Activated CD8-positive, alpha-beta memory T cell treated with anti-CD3 and anti-CD28 coated beads for 4 hours (primary cell): ENCODE data around the gene GLIPR2.
"Not testable (repeated sequence)": the region's sequence is repeated elsewhere in the genome, so short reads cannot be mapped to it uniquely, and the experiment has no call there.

ENCODE experiments used
- DNase-seq, 2 donors: peaks; one replicate each; pipeline ENCODE4 v3.0.0-alpha.2; 2020; ENCODE audit warnings: low read depth in 2 of 2

The GLIPR2 gene

DNA sequence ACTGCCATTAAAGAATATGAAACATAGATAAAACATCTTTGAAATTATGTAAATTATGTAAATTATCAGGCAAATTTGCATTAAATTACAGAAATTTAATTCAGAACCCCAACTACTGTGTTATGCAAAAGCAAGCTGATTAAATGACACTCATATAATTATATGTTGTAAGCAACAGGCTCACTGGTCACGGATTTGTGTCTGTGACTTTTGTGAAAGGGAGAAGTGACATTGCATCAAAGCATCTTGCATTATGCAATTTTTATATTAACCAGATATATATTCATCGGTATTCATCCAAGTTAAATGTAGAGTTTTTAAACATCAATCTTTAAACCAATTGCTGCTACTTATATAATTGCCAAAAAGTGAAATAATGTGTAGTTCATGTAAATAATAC lies 13.0 kb upstream of the GLIPR2 start:
- DNase-seq, result no peak

DNA sequence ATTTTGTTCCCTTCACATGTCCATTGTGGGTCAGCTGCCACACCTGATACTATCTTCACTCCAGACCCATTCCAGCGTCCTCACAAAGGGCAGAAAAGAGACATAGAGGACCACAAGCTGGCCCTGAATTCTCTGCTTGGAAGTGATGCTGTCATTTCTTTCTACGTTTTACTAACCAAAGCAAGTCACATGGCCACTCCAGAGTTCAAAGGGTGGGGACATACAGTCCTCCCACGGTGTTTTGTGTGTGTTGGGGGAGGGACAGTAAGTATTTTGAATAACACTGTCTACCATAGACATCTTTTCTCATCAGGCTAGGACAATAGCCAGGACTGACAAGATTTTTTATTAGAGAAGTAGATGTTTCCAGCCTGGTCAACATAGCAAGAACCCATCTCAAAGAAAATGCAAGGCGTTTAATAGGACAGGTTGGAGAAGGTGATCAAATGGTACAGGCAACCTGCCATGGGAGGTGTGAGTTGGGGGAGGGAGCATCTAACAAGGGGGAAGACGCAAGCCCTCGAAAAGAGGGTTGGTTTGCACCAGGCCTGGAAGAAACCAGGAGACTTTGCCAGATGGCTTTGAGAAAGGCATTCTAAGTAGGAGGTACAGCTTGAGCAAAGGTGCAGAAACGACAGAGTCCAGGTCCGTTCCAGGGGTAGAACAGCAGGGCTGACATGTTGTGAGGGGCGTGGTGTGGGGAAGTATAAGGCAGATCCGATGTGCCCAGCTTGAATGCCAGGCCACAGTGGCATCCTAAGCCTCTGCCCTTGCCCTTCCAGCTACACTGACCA lies 11.3 kb upstream of the GLIPR2 start:
- no peak for DNase-seq

DNA sequence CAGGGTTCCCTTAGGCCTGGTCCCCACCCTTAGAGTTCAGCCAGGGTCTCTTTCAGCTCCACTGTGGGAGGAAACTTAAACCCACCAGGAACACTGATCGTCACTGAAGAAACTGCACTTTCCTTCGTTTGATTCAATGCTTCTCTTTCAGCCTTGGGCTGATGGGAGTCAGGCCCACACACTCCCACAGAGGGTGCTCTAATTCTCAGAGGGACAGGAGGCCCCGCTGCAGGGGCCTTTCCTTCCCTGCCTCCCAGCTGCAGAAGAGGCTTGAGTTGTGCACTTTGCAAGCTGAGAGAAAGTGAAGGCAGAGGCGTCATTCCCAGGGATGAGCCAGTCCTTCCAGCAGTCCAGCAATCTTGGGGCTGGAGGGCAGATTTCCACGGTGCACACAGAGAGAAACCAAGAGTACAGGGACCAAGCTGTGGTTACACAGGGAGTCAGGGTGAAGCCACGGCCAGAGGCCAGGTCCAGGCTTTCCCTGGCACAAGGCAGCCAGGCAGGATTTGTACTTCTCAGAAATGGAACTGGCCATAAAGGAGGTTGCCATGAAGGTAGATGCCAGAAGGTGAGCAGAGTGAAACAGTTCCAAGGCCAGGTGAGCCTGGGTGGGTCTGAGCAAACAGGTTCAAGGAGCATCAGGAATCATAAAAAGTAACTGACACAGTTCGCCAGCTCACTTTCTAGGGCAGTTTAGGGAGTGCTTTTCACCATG lies 10.4 kb upstream of the GLIPR2 start:
- no peak for DNase-seq

DNA sequence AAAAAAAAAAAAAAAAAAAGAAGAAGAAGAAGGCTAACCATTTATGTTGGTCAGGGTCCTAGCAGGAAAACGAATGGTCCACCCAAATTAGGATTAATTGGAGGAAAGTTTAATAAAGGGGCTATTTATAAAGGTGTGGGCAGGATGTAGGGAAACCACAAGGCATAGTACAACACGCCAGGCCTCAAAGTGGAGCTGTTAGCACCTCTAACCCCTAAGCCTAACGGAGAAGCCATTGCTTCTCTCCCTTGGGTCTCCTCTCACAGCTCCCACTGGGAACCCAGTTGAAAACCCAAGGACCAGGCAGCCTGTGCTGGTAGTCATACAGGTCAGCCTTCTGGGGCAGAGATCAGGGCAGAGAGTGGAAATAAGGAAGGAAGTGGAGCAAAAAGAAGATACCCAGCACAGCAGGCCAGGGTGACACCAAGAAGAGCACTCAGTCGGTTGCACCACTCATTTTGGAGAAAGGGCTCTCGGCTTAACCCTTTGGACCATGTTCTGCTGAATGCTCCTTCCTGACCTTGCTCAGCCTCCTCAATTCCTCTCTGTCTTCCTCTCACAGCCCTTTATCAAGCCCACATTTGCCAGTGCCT lies 8.8 kb upstream of the GLIPR2 start:
- DNase-seq, result no peak

DNA sequence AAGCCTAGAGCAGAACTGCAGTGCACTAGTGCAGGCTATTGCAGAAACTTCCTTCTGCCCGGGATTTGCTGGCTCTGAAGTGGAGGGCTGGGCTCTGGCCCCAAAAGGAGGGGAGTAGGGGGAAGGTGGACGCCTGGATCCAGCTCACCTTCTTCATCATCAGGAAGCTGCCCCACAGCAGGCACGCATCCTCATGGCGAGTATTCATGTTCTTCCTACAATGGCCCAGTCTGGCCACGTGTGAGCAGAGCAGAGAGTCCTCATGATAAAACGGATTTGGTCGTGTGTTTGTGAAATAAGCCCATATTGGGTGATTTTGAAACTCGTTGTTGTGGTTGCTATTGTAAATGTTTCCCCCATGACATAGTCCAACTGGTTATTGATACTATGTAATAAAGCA lies 8.2 kb upstream of the GLIPR2 start:
- DNase-seq, result no peak

DNA sequence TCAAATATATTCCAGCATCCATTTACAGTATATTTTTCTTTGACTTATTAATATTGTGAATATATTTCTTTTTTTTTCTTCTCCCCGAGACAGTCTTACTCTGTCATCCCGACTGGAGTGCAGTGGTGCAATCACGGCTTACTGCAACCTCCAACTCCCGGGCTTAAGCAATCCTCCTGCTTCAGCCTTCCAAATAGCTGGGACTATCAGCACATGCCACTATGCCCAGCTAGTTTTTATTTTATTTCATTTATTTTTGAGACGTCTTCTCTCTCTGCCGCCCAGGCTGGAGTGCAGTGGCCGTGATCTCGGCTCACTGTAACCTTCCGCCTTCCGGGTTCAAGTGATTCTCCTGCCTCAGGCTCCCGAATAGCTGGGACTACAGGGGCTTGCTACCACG lies 7.4 kb upstream of the GLIPR2 start:
- DNase-seq, result no peak

DNA sequence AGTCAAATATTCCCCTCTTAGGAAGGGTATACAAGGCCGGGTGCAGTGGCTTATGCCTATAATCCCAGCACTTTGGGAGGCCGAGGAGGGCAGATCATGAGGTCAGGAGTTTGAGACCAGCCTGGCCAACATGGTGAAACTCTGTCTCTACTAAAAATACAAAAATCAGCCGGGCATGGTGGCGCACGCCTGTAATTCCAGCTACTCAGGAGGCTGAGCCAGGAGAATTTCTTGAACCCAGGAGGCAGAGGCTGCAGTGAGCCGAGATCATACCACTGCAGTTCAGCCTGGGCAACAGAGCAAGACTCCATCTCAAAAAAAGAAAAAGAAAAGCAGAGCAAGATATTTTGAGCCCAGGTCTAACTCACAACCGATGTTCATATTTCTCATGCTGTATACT lies 4.9 kb upstream of the GLIPR2 start:
- DNase-seq, result not testable (repeated sequence)

DNA sequence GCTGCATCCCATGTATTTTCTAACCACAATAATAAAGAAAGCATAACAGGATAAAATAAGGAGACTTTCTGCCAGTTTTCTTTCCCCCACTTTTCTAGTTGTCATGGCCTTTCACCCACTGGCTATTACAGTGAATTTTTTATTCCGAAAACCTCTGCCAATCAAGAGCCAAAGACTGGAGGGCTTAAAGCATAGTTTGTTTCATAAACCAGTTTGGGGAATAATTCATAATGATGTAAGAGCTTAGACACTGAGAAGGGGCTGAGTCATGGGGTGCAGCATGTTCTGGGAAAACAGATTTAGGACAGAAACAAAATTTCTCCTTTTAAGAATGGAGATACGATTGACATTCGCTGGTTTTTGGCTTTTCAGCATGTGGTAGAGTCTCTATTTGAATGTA lies 4.4 kb upstream of the GLIPR2 start:
- DNase-seq, result no peak

DNA sequence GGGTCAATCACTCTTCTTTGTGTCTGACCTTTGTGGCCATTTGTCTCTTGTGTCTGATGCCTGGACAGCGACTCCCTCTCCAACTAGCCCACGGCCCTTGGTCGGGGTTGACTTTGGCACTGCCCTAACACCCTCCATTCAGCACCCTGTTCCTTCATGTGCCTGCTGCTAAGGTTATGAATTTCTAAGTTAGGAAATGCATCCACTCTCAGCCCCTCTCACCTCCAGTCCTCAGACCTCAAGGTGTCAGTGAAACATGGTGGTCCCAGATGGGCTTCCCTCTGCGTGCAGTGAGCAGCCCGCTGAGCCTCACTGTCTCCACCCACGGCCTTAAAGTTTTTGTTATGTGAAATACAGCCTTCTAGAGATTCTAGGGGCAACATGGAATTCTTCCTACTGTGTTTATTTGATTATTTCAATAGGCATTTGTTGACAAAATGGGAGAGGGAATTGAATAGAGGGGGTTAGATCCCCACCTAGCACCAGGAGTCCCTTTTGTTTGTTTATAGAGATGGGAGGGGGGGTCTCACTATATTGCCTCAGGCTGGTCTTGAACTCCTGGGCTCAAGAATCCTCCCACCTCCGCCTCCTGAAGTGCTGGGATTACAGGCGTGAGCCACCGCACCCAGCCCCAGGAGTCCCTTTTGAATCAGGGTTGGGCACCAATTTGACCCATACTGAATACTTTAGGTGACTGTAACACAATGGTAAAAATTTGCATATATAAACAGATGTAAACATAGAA lies 1.6 kb upstream of the GLIPR2 start:
- no peak for DNase-seq

DNA sequence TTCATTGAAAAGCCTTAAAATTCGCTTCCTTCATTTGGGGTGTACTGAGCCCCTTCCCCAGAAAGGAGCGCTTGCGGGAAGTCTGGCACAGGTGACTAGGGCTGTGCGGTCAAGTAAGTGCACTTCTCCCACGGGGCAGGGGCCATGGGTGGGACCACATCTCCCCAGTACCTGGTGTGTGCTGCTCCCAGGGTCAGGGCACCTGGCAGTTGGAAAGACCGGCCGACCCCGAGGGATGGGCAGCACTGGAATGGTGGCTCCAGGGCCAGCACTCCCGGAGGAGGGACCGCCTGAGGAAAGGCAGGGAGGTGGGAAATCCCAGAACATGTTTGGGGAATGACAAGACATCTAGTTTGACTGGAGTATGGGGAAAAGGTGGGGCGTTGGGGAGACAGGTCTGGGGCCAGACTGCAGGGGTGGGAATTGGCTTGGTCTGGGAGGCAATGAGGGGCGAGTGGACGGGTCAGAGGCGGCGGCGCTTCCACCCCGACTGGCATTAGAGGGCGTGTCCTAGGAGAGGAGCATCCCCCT lies 727 bp upstream of the GLIPR2 start:
- no peak for DNase-seq

DNA sequence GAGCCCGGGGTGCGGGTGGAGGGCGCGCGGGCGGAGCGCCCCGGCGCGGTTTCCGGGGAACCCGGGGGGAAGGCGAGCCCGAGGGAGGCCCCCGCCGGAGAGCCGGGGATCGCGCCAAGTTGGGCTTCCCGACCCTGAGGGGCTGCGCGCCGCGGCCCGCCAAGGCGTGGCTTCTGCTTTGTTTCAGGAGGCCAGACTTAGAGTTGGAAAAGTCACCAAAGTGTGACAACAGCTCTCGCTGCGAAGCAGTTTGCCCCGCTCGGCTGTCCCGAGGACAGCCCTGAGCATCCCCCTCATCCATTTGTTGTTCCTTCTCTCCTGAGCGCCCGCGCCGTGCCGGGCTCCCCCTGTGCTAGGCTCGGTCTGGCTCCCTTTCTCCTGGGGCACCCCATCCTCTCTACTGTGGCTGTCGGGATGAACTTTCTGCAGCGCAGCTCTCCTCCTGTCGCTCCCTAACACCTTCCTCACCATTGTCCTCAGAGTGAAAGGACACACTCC lies 410 bp downstream of the GLIPR2 start:
- no peak for DNase-seq

DNA sequence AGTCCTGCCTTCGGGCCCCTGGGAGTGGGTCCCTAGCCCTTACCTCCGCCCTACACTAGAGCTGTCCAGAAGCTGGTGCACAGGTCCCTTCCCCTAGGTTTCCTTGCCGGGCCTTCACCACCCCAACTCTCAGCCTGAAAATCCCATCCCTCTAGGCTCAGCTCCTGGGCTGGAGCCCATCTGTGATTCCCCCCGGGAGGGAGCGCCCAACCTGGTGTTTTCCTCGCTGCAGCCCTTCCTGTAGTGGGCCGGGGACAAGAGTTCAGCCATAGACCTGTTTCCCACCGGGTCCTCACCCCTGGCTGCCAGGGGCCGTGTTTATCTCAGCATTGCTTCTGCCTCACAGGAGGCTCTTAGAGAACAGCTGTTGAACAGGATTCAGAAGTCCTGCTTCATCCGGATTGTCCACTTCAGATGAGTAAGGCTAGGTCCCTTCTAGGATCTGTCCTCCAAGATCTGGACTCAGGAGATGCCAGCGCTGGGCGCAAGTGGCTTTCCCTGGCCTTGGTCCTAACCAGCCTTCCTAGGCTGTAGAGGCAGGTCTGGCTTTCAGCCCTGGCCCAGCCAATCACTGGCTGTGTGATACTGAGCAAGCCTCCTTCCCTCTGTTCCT lies 965 bp downstream of the GLIPR2 start:
- DNase-seq, result no peak

DNA sequence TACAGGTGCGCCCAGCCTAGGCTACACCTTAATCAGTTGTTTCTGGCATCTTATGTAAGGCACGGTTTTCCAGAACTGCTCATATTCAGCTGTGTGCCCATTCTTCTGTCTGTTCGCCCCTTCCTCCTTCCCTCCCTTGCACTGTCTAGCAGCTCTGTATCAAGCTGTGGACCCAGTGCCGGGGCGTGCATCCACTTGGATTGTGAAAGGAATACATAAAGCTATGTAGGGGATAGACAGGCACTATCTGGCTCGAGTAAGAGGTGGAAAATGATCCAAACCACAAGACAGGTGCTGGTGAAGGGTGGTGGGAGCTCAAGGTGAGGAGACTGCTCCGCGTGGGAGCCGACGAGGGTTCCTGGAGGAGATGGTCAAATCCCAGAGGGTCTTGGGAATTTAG lies 2.0 kb downstream of the GLIPR2 start:
- DNase-seq, result no peak

DNA sequence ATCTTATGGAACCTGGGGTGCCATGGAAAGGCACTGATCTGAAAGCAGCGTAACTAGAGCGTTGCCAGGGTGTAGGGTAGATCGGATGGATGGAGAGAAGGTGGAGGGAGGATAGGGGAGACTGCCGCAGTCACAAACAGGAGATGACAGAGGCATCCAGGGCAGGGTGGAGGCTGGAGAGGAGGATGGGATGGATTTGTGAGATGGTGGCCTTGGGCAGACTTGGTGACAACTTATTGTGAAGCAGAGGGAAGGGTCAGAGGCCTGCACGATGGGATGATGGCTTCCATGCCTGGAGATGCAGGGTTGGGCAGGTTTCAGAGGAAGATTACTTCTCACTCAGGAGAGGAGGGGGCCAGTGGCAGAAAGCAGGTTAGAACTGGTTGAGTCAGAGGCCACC lies 2.4 kb downstream of the GLIPR2 start:
- DNase-seq, result no peak

DNA sequence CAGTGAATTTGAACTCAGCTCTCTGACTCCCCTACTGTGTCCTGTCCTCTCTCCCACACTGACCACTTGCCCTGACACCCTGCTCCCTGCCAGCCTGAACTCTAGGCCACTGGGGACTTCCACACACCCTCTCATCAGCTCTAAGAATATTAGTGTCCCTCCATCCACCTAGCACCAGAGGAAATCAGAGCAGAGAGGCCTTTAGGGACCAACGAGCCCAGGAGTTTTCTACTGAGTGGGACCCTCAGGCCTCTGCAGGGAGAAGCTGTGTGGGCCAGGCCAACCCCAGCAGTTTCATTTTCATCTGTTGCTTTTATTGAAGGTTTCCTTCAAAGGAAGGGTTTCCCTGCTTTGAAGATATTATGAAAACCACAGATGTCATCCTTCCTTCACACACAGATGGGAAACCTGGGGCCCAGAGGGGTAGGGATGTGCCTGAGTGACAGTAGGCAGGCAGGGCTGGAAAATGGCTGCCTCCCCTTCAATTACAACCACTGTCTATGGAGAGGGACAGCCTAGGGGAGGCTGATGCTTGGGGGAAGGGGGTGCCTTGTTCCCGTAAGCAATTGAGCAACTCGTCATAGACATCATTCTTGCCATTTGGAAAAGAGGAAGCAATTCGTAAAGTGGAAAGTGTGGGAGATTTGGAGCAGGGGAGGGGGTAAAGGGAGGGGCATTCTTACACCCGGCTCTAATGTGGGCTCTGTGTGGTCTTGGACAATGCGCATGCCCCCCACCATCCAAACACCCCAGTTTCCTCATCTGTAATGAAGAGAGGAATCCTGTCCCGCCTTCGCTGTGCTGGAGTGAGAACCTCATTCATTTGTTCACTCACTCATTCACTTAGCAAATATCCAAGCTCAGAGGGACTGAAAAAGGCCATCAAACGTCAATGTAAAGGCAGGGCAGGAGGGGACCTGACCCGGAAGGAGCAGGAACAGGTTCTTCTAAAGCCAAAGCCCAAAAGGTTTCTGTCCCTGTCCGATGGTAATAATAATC lies 3.9 kb downstream of the GLIPR2 start:
- DNase-seq, result no peak

DNA sequence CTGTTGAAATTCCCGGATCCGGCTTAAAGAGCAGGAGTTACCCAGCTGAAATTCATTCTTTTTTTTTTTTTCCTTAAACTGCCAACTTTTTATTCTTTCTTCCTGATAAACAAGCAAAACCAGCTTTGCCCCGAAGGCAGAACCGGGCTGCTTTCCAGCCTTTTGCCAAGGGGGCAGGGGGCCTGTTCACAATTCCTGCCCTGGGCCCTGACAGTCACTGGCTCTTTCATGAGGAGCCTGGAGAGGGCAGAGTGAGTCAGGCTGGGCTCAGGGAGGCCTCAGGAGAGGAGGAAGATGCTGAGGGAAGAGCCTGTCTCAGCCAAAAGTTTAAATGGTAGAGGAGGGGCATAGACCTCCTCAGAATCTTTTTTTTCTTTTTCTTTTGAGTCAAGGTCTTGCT lies 4.8 kb downstream of the GLIPR2 start:
- DNase-seq, result no peak

DNA sequence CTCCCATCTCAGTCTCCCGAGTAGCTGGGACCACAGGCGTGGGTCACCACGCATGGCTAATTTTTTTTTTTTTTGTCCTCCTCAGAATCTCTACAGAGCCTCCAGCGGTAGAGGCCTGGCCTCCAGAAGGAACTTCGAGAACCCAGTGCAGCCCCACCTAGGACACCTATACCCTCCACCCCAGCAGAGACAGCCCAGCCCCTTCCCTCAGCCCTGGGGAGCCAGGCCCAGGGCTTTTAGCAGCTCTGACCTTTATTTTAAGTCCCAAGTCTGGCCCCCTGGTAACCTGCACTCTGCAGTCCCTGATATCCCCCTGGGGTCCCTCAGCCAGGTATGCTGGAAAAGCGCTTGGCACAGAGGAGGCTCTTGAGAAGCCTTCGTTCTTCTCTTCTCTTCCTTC lies 5.2 kb downstream of the GLIPR2 start:
- no peak for DNase-seq

DNA sequence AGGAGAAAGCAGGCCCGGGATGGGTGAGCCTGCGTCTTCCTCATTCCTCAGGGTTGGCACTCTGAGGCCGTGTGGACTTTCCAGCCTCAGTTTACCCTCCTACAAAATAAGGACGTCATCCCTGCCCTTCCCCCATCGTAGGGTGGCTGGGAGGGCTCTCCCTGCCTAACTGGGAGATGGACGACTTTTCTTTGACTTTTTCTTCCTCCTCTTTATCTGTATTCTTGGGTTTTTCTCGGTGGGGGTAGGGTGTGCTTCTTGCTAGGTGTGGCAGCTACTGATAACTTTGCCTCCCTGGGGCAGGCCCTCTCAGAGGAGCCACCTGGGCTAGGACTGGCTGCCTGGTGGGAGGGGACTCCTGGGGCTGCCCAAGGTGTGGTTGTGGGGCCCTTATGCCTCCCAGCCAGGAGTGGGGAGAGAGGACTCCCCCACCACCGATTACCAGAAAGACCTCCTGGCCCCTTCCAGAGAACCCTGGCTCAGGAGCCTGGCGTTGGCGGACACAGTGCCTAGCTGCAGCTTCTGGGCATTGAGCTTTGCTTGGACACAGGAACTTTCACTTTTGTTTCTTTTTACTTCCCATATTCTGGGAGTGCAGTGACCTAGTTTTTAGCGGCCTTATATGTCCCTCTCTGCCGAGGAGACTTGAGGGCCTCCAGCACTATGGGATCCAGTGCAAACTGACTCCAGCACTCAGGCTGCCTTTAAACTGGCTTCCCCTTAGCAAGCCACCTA lies 6.1 kb downstream of the GLIPR2 start:
- DNase-seq, result no peak

DNA sequence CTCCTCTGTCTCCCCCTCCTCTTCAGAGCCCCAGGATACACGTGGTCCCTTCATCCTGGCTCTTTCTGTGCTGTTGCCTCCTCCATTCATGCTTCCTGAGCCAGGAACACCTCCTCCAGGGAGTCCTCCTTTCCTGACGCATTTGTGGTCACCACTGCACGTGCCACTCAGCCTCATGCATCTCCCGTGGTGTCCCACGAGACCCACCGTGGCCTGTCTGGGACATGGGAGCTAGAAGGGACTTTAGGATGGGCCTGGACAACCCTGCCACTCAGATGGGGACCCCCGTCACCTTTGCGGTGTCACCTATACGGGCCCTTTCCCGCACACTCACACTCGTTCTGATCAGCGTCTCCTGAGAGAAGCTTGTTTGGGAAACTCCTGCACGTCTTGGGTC lies 6.7 kb downstream of the GLIPR2 start:
- no peak for DNase-seq
